Left hindlimb (tissue), 1 donor: Measurements from ENCODE around the gene ELOVL2.

Experiments used
- DNase-seq: peaks from one replicate; pipeline ENCODE4 v3.0.0-alpha.2; 2018

The ELOVL2 gene

GRCh38 chr6:11056871-11057270 is 12.8 kb upstream of the ELOVL2 start:
- DNase-seq = no peak

DNA sequence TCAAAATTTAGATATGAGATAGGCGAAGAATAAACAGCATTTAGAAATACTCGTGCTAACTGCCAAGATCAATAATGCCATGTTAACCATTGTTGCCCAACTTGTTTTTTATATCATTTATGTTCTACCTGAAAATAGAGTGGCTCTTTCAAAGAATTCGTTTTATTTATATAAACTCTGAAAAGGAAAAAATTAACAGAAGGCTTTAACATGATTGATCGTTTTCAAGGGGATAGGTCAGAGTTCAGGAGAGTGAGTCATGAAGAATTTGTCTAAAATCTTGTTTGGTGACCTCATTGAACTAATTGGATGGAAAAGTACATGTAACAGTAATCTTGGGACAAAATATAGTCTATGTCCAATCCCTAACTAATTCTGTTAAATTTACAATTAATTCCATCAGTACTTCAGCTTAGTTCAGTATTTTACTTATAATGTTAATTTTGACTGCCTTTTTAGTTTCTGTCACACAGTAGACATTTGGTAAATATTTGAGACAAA is 11.1 kb upstream of the ELOVL2 start:
- DNase-seq = no peak

DNA sequence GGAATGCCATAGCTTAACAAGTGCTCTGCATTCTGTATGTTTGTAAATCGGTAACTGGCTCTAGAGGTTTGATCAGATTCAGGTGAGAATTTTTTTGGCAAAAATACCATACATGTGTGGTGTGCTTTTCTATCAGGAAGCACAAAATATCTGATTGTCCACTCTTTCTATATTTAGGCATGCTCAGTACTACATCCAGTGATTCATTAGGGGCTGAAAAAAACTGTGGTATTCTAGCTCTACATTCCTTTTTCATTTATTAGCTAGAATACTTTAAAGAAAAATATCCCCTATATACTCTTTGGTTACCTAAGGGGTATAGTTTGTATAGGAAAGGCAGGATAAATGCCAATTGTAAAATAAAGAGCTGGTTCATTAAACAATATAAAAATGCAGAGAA is 10.6 kb upstream of the ELOVL2 start:
- no peak for DNase-seq

DNA sequence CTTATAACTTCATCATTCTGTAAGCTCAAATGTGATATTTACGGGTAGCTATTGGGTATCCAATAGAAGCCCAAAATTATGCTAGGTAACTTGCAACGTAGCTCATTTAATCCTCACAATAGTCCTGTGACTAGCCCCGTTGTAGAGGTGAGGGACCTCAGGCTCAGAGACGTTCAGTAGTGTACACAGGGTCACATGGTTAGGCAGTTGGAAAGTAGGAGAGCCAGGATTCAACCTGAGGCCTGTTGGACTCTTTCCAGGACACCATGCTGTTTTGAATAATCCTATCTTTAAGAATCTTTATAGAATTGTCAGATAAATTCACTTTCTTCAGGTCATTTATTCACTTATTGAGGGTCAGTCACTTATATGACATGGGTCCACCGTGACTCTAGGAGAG is 9.2 kb upstream of the ELOVL2 start:
- DNase-seq = no peak

DNA sequence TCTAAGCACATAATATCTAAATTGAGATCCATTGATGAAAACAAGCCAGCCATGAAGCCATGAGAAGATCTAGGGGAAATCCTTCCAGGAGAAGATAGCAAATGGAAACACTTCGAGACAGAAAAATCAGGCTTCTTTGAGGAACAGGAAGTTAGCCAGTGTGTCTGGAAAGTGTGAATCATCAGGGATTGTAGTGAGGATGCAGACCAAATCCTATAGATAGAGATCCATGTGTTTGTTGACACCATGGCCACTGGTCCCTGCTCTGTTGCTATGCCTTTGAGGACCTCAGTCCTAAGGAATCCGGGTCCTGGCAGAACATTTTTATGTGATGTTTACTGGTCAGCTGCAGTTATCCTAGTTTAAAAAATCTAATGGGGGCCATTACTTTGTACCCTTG is 6.6 kb upstream of the ELOVL2 start:
- DNase-seq = no peak

DNA sequence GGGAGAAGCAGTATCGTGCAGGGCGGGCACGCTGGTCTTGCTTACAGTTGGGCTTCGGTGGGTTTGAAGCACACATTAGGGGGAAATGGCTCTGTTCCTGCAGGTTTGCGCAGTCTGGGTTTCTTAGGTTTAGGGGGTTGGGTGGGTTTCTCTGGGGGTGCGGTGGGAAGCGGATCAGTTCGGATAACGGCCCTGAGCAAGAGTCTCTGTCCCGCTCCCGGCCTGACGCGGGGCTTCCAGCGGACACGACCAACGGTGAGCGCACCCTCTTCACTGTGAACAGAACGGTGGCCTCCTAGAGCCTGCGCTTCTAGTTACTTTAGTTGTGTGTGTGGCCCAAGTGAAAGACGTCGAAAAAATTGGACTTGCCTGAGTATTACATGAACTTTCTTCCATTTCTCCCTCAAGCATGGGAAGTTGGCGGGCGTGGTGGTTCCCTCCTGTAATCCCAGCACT is 635 bp upstream of the ELOVL2 start:
- DNase-seq = peak; percentile 32

DNA sequence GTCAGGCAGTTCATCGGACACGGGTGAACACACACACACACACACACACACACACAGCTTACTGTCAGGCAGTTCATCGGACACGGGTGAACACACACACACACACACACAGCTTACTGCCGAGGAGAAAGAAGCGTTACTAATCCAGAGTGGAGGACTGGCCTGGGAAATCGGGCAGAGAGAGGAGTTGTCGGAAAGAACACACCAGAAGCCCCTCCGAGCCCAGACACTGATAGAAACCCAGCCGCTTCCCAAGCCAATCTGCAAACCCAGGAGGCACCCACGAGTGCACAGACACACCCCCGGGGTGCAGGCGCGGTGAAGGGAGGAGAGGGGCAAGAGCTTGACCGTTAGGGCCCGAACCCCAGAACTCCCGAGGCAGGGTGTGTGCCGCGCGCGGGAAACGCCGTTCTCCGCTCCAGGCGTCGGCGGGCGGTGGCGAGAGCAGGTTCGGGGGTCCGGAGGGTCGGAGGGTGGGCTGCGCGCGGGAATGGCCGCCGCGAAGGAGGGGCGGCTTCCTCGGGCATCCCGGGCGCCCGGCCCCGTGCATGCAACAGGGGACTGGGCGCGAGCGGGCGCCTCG is 636 bp downstream of the ELOVL2 start:
- peak; percentile 50 for DNase-seq

DNA sequence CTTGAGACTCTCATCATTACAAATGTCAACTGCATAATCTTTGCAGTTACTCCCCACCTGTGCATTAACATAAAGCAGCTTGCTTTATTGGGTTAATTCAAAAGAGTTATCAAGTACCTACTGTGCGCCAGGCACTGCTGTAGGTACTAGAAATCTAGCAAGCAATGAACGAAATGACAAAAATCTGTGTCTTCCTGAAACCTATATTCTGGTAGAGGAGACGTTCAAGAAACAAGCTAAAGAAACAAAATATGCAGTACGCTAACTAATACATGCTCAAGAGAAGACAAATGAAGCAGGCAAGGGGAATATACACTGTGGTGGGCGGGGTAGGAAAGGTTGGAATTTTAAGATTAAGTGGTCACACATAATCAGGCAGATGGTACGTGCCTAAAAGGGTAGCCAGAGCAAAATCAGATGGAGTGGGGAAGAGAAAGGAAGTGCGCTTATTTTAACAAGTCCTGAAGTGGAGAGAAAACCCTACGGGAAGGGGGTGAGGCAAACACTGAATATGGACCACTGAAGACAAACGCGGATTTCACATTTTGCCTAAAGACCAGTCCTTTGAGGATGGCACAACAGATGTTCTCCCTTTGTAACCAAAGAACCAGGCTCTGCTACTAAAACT is 1.2 kb downstream of the ELOVL2 start:
- DNase-seq = no peak

- no peak for DNase-seq
Measured at GRCh38 chr6:11042025-11042749, 1.9 kb downstream of the ELOVL2 start.

- DNase-seq = no peak
Measured at GRCh38 chr6:11040134-11040533, 4.0 kb downstream of the ELOVL2 start.

DNA sequence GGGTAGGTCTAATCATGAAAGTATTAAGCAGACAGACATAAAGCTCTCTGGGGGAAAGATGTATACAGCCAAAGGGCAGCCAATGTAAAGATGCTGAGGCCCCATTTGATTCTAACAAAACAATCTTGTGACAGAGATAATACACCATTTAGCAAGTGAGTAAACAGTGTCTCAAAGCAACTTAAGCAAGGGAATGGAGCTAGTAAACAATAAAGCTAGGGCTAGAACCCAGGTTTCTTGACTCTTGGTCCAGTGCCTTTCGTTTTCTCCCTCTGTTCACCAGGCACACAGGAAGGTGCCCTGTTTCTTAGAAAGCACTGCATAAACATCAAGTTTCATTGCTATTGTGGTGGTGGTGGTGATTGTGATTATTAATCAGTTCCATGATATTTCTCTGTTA is 5.1 kb downstream of the ELOVL2 start:
- DNase-seq = no peak

DNA sequence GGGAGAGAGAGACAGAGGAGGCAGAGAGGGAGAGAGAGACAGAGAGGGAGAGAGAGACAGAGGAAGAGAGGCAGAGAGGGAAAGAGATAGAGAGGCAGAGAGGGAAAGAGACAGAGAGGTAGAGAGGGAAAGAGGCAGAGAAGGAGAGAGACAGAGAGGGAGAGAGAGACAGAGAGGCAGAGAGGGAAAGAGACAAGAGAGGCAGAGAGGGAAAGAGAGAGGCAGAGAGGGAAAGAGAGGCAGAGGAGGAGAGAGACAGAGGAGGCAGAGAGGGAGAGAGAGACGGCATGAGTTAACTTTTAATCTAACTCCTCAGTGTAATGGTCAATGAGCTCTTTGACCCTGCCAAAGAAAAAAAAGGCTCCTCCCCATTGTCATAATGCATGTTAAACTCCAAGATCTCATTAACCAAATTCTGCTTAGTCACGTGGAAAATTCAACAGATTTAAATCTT is 7.1 kb downstream of the ELOVL2 start:
- no peak for DNase-seq

DNA sequence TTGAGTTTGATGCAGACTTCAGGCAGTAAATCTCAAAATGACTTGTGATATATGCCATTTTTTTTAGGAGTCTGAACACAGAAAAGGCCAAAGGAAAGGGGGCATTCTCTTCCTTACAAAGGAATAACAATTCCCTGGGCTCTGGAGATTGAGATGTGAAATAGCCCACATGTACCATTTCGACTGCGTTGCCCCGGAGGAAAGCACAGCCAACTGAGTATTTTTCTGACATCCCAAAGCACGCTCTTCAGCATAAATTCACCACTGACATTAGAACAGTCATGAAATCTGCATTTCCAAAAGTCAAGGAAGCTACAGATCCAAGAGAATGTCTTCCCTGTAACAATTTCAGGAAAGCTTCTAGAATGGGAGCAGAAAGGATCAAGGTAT is 7.8 kb downstream of the ELOVL2 start:
- DNase-seq = no peak

GRCh38 chr6:11035616-11036350 is 8.3 kb downstream of the ELOVL2 start:
- no peak for DNase-seq

DNA sequence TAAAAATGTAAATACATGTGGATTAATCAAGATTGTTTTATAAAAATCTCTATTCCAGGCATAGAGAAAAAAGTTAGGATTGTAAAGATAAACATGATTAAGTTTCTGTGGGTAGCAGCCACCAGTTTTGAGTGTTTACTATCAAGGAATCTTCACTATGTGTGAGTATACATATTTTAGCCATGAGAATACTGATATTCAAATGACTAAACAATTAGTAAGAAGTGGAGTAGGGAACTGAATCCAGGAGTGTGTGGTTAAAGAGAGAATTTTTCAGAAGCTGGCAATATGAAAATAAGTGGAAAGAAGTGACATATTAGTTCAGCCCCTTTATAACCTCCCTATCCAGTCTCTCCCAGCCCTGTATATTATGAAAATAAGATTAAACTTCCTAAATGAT is 10.3 kb downstream of the ELOVL2 start:
- DNase-seq = no peak

- DNase-seq = no peak
Measured at GRCh38 chr6:11030904-11031303, 13.2 kb downstream of the ELOVL2 start.

DNA sequence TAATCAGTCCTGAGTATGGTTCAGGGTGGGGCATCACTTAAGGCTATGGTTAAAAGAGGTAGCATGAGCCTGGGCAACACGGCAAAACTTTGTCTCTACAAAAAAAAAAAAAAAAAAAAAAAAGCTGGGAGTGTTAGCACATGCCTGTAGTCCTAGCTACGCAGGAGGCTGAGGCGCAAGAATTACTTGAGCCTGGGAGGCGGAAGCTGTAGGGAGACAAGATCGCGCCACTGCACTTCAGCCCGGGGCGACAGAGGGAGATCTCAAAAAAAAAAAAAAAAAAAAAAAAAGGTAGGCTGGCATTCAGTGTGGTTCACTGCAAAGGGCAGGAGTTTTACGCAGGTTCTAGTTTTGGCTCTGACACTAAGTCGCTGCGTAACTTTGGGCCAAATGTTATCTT is 15.1 kb downstream of the ELOVL2 start:
- DNase-seq = no peak

DNA sequence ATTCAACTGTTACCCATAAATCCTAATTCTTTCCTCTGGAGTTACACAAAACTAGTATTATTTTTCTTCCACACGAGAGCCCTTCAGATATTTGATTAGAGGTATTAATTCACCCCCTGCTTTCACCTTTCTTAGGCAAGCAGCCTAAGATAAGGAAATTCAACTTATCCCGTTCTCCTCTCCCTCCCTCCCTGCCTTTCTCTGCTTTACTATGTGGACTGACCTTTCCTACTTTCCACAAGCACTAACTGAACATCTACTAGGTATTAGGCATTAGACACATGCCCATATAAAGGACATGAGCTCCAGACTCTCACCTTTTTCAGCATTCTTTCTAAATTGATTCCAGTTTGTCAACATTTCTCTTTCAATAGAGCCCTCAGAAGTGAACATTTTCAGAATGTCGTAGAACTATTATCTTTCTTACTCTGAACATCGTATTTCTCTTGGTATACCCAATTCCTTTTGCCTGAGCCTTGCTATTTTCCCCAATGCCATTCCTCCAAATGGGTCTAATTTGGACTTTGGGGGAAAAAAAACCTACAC is 16.5 kb downstream of the ELOVL2 start:
- DNase-seq = no peak

DNA sequence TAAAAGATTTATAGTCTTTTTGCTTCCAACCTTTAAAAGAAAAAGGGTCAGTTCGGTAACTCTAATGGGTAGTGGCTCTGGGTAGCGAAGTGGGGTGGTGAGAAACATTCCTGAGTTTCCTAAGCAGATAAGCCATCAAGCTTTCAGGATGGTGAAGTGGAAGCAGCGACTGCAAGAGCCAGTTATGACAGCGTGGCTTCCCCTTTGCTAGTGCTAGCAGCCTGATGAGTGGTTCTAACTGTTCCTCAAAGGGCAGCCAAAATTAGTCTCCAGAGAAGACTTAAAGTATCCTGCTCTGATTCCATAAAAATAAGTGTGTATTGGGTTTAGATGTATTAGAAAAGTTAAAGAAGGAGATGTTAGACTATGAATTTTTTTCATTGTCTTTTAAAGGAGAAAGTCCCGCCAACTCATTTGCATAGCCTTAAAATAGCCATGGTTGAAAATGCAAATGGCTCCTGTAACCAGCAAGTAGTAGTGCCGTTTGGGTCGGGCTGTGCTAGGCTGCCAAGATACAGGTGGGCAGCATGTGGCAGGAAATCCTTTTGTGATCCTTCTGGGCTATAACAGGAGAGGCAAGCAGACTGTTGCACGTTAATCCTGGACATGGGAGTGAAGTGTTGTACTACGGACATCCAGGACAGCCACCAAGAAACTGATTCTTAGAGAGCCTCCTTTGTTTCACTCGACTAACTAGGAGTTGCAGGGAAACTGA is 18.0 kb downstream of the ELOVL2 start:
- no peak for DNase-seq

- DNase-seq = no peak
Measured at GRCh38 chr6:11025130-11025529, 19.0 kb downstream of the ELOVL2 start.

DNA sequence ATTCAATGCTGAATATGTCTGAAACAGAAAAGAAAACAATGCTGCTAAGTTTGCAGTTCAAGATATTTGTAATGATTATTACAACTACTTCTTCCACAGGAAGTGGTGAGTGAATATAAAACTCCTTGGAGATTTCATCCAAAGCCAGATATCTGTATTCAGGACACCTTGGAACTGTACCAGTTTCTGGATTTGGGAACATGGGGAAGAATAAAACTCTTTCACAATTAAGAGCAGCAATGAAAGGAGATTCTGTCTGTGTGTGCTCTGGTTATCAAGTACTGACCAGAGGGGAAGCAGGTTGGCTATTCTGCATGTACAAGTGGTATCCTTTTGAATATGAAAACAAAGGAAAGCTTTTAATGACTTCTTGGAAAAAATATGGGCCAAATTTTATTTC is 21.1 kb downstream of the ELOVL2 start:
- DNase-seq = no peak

- no peak for DNase-seq
Measured at GRCh38 chr6:11021714-11022113, 22.4 kb downstream of the ELOVL2 start.
